Neural progenitor cell (in vitro differentiated cells): ENCODE data around the gene NPTN. TPM values are rescaled to one million over a fixed set of nuclear protein-coding genes. Genes with fewer than 3 reads are reported as not detected.

Experiments
- DNase-seq: peaks from one replicate; pipeline ENCODE4 v3.0.0-alpha.2; 2016; ENCODE audit warnings: low spot score
- H2AFZ ChIP-seq: fragments of 200-600 bp; sonication (generic); replicated peaks from 2 replicates; pipeline ENCODE4 v1.6.1; 2016; ENCODE audit warnings: antibody characterized with exemption
- H3F3A ChIP-seq: fragments of 200-600 bp; sonication (generic); 2 replicates; pipeline ENCODE4 v1.6.1; 2016; ENCODE audit warnings: antibody characterized with exemption, low read depth
- H3K27ac ChIP-seq: fragments of 200-600 bp; sonication (generic); 2 replicates; pipeline ENCODE4 v1.5.1; 2016; ENCODE audit warnings: mild to moderate bottlenecking
- H3K27me3 ChIP-seq: fragments of 200-600 bp; sonication (generic); 2 replicates; pipeline ENCODE4 v1.6.1; 2016; ENCODE audit warnings: mild to moderate bottlenecking, moderate library complexity
- H3K36me3 ChIP-seq: fragments of 200-600 bp; sonication (generic); 2 replicates; pipeline ENCODE4 v1.5.1; 2016
- H3K4me1 ChIP-seq: fragments of 200-600 bp; sonication (generic); 2 replicates; pipeline ENCODE4 v1.6.1; 2016; ENCODE audit warnings: mixed run types
- H3K4me2 ChIP-seq: fragments of 200-600 bp; sonication (generic); 2 replicates; pipeline ENCODE4 v1.6.1; 2016
- H3K4me3 ChIP-seq: fragments of 200-600 bp; sonication (generic); 2 replicates; pipeline ENCODE4 v1.5.1; 2016
- H3K79me2 ChIP-seq: fragments of 200-600 bp; sonication (generic); 2 replicates; pipeline ENCODE4 v1.6.1; 2016; ENCODE audit warnings: low read depth
- H3K9ac ChIP-seq: fragments of 200-600 bp; sonication (generic); 2 replicates; pipeline ENCODE4 v1.6.1; 2016
- H3K9me3 ChIP-seq: fragments of 200-600 bp; sonication (generic); 2 replicates; pipeline ENCODE4 v1.5.1; 2016; ENCODE audit warnings: low read depth
- H4K20me1 ChIP-seq: fragments of 200-600 bp; sonication (generic); 2 replicates; pipeline ENCODE4 v1.6.1; 2016; ENCODE audit warnings: low read depth
- H3K27ac Mint-ChIP-seq: 3 replicates; pipeline ENCODE4 v1.8.0; 2021; ENCODE audit warnings: mixed read lengths
- H3K27me3 Mint-ChIP-seq: 2 replicates; pipeline ENCODE4 v1.8.0; 2022; ENCODE audit warnings: low read depth, mild to moderate bottlenecking, inconsistent platforms, moderate library complexity, mixed read lengths; ENCODE audit not compliant: insufficient read depth
- H3K36me3 Mint-ChIP-seq: 3 replicates; pipeline ENCODE4 v1.8.0; 2021; ENCODE audit warnings: mixed read lengths
- H3K4me1 Mint-ChIP-seq: 3 replicates; pipeline ENCODE4 v1.8.0; 2021; ENCODE audit warnings: mixed read lengths
- H3K4me3 Mint-ChIP-seq: 3 replicates; pipeline ENCODE4 v1.8.0; 2021; ENCODE audit warnings: mild to moderate bottlenecking, moderate library complexity, mixed read lengths
- H3K9me3 Mint-ChIP-seq: 3 replicates; pipeline ENCODE4 v1.8.0; 2020; ENCODE audit warnings: mixed read lengths
- CTCF ChIP-seq: fragments of 200-600 bp; sonication (generic); IDR thresholded peaks from 2 replicates; pipeline ENCODE4 v1.5.1; 2017; ENCODE audit warnings: antibody characterized with exemption, mild to moderate bottlenecking
- EZH2 ChIP-seq: fragments of 200-600 bp; sonication (generic); IDR thresholded peaks from 2 replicates; pipeline ENCODE4 v1.6.1; 2017; ENCODE audit warnings: antibody characterized with exemption, mild to moderate bottlenecking, moderate library complexity
- EZH2phosphoT487 ChIP-seq: fragments of 200-600 bp; sonication (generic); IDR thresholded peaks from 2 replicates; pipeline ENCODE4 v1.6.1; 2017; ENCODE audit warnings: antibody characterized with exemption
- total RNA-seq: library from RNA; depleted of rRNA; stranded (reverse); fragments of >200 nt; gene quantifications from 2 replicates; pipeline ENCODE4 v1.2.3, GENCODE V29; 2015; ENCODE audit warnings: low replicate concordance

Gene NPTN
- total RNA-seq, 1 donor from 2014 or later, result 110 TPM

- H3K27me3 ChIP-seq, result no peaks in the 10 kb centered on the region
- H3K36me3 ChIP-seq, result no peaks in the 10 kb centered on the region
- H3K27ac ChIP-seq, result no peak overlapping the region
- H3K9me3 ChIP-seq, result no peaks in the 10 kb centered on the region
- no peak overlapping the region for H3K4me2 ChIP-seq
- no peaks in the 10 kb centered on the region for H3F3A ChIP-seq
- no peak overlapping the region for H3K9ac ChIP-seq
- no peak overlapping the region for H3K4me3 Mint-ChIP-seq
- no peak overlapping the region for H3K27ac Mint-ChIP-seq
- DNase-seq, result no peak
- H3K9me3 Mint-ChIP-seq, result no peaks in the 10 kb centered on the region
- H3K4me3 ChIP-seq, result no peak overlapping the region
- H3K4me1 Mint-ChIP-seq, result peaks cover 13% of the 10 kb centered on the region
- peaks cover 3% of the 10 kb centered on the region for H4K20me1 ChIP-seq
- H2AFZ ChIP-seq, result no peak overlapping the region
- no peak for TF ChIP-seq EZH2
- no peak for TF ChIP-seq EZH2phosphoT487
- no peaks in the 10 kb centered on the region for H3K27me3 Mint-ChIP-seq
- H3K4me1 ChIP-seq, result no peaks in the 10 kb centered on the region
- no peaks in the 10 kb centered on the region for H3K79me2 ChIP-seq
- peaks cover 37% of the 10 kb centered on the region for H3K36me3 Mint-ChIP-seq
Observed at GRCh38 chr15:73573572-73573971, 59.6 kb downstream of the NPTN start.

GRCh38 chr15:73573037-73573436 is 60.2 kb downstream of the NPTN start:
- Histone ChIP-seq H3K4me2 (no peak overlapping the region), H3K9me3 (no peaks in the 10 kb centered on the region), H3K27me3 (no peaks in the 10 kb centered on the region), H3K4me1 (no peaks in the 10 kb centered on the region), H3K79me2 (no peaks in the 10 kb centered on the region), H2AFZ (no peak overlapping the region), H4K20me1 (peaks cover 3% of the 10 kb centered on the region), H3K9ac (no peak overlapping the region), H3K27ac (no peak overlapping the region), H3K36me3 (no peaks in the 10 kb centered on the region), H3F3A (no peaks in the 10 kb centered on the region), H3K4me3 (no peak overlapping the region)
- Mint-ChIP-seq H3K4me3 (no peak overlapping the region), H3K27ac (no peak overlapping the region), H3K27me3 (no peaks in the 10 kb centered on the region), H3K36me3 (peaks cover 34% of the 10 kb centered on the region), H3K4me1 (peaks cover 13% of the 10 kb centered on the region), H3K9me3 (no peaks in the 10 kb centered on the region)
- no peak for TF ChIP-seq EZH2
- TF ChIP-seq CTCF, result no peak
- no peak for TF ChIP-seq EZH2phosphoT487
- DNase-seq, result no peak

- H3K27ac ChIP-seq, result no peak overlapping the region
- H3K79me2 ChIP-seq, result no peaks in the 10 kb centered on the region
- Mint-ChIP-seq H3K4me1 (peaks cover 13% of the 10 kb centered on the region), H3K9me3 (no peaks in the 10 kb centered on the region), H3K27ac (no peak overlapping the region), H3K36me3 (peaks cover 36% of the 10 kb centered on the region), H3K4me3 (no peak overlapping the region), H3K27me3 (no peaks in the 10 kb centered on the region)
- H2AFZ ChIP-seq, result no peak overlapping the region
- DNase-seq, result no peak
- H3K27me3 ChIP-seq, result no peaks in the 10 kb centered on the region
- H3K4me2 ChIP-seq, result no peak overlapping the region
- no peaks in the 10 kb centered on the region for H3K9me3 ChIP-seq
- no peaks in the 10 kb centered on the region for H3F3A ChIP-seq
- no peaks in the 10 kb centered on the region for H3K36me3 ChIP-seq
- peaks cover 3% of the 10 kb centered on the region for H4K20me1 ChIP-seq
- no peaks in the 10 kb centered on the region for H3K4me1 ChIP-seq
- no peak overlapping the region for H3K4me3 ChIP-seq
- TF ChIP-seq CTCF (no peak), EZH2 (no peak), EZH2phosphoT487 (no peak)
- H3K9ac ChIP-seq, result no peak overlapping the region
Observed at GRCh38 chr15:73572296-73572695, 60.9 kb downstream of the NPTN start.

- H3K27ac Mint-ChIP-seq, result no peak overlapping the region
- no peaks in the 10 kb centered on the region for H3K36me3 ChIP-seq
Observed at GRCh38 chr15:73571346-73571745, 61.8 kb downstream of the NPTN start.

More at GRCh38 chr15:73571346-73571745, 61.8 kb downstream of the NPTN start:
- Histone ChIP-seq H3K4me2 (no peak overlapping the region), H3K27me3 (no peaks in the 10 kb centered on the region), H3K79me2 (no peaks in the 10 kb centered on the region), H2AFZ (no peak overlapping the region), H4K20me1 (peaks cover 6% of the 10 kb centered on the region), H3K9ac (no peak overlapping the region), H3F3A (no peaks in the 10 kb centered on the region), H3K9me3 (no peaks in the 10 kb centered on the region), H3K4me1 (no peaks in the 10 kb centered on the region), H3K27ac (no peak overlapping the region), H3K4me3 (no peak overlapping the region)
- Mint-ChIP-seq H3K27me3 (no peaks in the 10 kb centered on the region), H3K36me3 (peaks cover 33% of the 10 kb centered on the region), H3K4me3 (no peak overlapping the region), H3K4me1 (peaks cover 13% of the 10 kb centered on the region), H3K9me3 (no peaks in the 10 kb centered on the region)
- DNase-seq, result no peak
- TF ChIP-seq EZH2phosphoT487 (no peak), CTCF (no peak), EZH2 (no peak)
